GM19372 (cell line): ENCODE measurements around the gene GRIA1.

Experiments used
- ATAC-seq: cut with Tn5 transposase; IDR thresholded peaks from one replicate; pipeline ENCODE4 v1.9.1; 2021; ENCODE audit warnings: mild to moderate bottlenecking, low read depth, moderate library complexity; ENCODE audit not compliant: unreplicated experiment

Gene GRIA1

DNA sequence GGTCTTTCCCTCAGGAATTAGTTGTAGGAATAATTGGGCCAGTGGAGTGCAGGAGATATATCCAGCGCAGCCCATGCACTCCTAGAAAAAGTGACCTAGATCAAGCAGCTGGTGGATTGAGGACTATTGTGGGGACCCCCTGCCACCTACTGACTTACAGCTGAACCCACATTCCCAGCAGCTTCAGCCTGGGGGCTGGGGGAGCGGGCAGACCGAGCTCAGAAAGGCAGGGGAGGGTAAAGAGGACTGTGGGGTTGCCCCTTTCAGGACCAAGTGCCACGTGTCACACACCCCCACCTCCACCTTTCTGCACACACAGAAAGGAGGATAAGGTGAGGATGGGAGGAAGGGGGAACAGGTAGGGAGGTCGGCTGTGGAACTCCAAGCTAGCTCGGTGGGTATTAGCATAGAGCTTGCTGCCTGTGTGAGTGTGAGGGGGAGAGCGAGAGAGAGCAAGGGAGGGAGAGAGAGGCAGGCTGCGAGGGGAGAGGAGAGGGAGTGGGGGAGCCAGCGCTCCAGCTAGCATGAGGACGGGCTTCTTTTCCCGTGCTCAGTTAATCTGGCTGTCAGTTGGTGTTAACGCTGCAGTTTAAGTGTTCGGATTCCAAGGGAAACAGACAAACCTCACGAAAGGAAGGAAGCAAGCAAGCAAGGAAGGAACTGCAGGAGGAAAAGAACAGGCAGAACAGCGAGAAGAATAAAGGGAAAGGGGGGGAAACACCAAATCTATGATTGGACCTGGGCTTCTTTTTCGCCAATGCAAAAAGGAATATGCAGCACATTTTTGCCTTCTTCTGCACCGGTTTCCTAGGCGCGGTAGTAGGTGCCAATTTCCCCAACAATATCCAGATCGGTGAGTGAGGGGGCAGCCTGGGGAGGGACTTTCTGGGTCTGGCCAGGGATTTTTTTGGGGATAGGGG lies at the start of gene GRIA1:
Gene GRIA1, plus strand, starts transcription at position 553 of the 920 bp plus-strand sequence.
- ATAC-seq: no peak

DNA sequence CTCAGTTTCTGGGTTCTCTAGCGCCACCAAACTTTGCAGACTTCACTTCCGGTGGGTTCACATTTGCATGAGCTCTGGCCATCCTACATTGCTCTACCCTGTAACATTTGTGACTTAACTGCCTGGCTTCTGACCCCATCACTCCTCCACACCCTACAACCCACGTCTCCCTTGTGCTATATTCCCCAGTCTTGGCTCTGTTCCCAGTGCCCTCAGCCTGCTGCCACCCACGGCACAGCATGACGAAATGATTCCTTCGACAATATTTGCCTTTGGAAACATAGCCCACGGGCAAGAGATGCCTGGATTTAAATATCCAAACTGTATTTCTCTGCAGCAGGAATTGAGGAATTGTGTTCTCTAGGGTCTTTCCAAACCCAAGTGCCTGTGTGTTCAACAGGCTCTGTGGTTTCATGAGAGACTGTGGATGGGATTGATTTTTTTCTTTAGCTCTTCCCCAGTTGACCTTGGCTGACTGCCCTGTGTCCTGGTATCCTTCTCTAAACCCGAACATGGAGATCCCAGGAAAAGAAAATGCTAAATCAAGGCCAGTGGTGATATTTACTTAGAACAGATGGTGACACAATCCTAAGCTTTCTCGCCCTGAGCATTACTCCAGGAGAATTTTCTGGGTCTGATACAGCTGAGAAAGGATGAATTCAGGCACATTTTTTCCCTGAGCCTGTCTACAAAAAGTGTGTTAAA lies 44.4 kb upstream of the GRIA1 start:
- no peak for ATAC-seq

DNA sequence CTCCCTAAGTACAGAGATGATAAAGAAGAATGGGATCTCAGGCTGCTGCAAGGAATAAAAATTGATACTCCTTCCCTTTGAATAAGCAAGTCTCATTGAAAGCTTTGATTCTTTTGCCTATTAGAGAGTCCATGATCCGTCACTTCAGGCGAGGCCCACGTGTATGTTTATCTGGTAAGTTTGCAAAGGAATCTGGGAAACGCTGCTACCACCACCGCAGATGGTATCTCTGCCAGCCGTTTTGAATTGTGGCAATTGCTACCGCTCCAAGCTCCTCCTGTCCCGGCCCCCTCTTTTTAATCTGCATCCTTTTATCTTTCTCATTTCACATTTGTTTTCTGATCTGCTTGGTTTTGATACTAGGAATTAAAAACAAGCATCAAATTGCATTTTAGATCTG lies 42.9 kb upstream of the GRIA1 start:
- ATAC-seq: no peak

DNA sequence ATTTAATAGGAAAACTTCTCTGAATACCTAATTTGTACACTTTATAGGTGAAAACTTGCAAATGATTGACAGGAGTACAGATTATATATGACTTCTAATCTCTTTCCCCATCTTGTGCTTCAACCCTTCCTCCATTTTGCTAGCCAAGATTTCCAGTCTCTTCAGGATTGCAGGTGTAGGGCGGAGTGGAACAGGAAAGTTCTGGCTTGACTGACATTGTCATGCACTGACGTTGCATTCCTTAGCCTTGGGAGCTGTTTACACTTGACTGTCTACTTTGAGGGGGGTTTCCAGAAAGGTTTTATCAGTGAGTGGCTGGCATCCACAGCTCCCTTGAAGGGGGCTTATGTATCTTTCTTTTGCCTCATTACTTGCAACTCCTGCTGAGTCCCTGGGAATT lies 34.1 kb upstream of the GRIA1 start:
- no peak for ATAC-seq

DNA sequence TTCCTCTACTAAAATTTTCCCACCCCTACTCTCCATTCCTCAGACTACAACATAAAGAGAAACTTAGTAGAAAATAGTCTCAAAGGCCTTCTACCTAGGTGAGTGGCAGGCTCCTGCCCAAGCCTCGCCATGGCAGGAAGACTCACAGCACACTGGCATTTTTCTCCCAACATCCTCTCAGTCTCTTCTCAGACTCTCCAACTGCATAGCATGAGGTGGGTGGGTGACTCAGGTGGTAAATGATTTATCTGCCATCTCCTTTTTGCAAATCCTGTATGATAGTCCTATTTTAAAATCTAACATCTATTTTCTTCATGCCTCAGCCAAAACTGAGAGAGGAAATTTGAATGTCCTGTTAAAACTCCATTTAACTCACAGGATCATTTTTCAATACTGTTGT lies 33.5 kb upstream of the GRIA1 start:
- no peak for ATAC-seq

DNA sequence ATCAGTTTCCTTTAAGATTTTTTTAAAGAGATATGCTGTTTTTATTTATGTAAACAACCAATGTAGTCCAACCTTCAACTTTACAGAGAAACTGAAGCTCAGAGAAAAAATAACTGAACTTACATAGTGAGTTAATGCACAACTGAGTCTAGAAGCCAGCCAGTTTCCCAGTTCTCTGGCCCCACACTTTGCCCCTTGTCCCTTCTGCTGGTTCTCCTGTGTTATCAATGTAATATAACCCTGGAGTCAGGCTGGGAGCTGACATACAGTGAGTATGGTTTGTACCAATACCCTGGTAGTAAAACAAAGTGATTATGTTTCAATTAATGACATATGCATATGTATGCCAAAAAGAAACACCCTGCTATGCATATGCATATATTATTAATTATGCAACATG lies 32.2 kb upstream of the GRIA1 start:
- no peak for ATAC-seq

DNA sequence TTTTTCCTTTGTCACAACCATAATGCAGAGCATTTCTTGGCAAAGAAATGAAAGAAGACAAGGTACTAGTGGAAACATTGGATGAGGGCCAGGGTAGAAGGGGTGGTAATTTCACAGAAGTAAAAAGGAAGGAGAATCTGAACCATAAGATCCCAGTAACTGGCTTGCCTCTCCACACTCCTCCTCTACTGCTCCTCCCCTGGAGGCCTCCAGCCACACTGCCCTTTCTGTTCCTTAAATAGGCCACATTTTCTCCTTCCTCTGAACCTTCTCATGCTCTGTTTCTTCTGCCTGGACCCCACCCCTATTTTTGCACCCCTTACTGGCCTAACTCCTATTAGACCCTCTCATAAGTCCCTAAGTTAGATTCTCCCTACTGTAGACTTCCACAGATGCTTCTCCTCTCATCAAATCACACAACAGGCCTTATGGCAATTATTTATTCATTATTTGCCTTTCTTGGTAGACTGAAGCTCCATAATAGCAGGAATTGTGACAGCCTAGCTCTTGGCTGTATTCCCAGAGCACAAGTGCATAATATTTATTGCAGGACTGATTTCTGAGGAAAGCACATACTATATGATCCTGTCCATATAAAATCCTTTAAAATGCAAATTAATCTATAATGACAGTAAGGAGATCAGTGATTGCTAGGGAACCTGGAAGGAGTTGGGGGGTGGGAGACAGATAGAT lies 31.3 kb upstream of the GRIA1 start:
- no peak for ATAC-seq

DNA sequence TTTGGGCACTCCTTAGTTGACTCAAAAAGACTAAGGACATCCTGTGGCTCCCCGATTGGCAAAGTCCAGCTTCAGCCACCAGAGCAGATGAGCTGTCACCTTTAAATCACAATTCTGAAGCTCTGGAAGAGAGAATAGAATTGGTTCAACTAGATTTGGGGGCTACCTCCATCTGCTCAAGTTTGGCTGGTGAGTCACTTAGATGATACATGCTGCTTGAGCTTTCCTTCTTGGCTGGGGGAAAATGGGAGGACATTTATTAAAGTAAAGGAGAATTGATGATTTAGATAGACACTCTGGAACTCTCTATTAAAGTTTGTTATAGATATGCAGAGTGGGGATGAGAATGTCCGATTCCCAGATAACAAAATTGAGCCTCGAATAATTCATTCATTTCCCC lies 30.0 kb upstream of the GRIA1 start:
- no peak for ATAC-seq

DNA sequence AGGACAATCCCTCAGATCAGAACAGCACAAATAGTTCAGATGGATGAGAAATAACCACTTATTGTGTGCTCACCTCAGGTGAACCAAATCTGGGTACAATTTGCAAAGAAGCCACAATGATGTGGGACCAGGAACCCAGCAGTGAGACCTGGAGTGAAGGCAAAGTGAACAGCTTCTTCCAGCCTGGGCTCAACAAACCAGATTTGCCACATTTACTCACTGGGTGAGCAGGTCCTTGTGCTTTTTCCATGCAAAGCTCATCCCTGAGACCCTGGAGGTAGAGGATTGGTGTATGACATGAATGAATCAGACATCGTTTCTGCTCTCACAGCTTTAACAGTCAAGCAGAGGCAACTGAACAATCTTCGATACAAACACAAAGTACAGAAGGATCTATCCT lies 29.1 kb upstream of the GRIA1 start:
- no peak for ATAC-seq

DNA sequence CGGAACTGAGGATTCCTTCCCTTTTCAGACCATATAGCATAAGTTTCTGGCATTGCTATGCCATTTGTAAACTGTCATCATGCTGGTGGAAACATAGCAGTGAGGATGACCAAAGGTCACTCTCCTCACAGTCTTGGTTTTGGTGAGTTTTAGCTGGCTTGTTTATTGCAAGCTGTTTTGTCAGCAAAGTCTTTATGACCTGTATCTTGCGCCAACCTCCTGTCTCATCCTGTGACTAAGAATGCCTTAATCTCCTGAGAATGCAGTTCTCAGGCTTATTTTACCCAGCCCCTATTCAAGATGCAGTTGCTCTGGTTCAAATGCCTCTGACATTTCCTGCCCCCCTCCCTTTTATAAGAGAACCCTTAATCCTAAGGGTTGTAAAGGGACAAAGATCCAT lies 26.7 kb upstream of the GRIA1 start:
- ATAC-seq: no peak

DNA sequence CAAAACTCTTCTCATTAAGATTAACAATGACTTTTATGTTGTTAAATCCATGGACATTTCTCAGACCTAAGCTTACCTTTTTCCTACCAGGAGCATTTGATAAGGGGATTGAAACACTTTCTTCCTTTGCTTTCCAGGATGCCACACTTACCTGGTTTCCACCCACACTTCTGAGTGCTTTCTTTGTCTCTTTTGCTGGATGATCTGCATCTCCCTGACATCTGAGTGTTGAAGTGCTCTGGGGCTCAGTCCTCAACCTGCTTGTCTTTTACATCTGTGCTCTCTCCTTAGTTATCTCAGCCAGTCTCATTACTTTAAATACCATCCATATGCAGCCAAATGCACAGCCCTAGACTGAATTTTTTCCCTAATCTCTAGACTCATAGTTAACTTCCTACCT lies 22.9 kb upstream of the GRIA1 start:
- ATAC-seq: no peak

DNA sequence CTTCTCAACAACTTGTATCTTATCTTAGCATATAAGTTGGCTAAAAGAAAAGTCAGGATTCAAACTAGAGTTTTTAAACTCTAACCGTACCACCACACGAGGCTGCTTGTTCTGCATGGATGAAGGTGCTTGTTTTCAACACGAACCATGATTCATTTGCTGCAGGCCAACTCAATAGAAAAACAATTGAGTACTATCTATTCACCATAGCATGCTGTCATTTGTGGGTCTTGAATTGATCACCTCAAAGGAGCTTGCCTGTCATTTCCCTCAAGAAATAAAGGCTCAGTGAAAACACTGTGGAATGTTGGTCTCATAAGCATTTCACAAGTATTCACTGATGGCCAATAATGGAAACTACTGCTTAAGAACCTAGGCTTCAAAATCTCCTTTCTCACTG lies 21.0 kb upstream of the GRIA1 start:
- no peak for ATAC-seq

DNA sequence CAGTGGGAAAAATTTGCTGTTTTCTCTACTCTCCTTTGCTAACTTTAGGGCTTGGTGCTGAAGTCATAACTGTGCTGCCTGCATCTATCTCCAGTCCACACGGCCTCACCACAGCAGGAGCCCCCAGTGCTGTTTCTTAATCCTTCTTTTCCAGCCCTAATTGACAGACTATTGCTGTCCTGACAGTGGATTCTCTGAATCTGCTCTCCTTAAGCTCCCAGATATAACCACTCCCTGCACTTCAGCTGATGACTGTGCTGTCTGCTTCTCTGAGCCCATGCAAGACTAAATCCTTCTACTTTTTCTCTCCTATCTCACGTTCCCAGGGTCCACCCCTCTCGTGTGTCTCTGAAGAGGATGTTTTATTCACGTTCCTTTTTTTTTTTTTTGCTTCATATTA lies 19.7 kb upstream of the GRIA1 start:
- ATAC-seq: no peak

DNA sequence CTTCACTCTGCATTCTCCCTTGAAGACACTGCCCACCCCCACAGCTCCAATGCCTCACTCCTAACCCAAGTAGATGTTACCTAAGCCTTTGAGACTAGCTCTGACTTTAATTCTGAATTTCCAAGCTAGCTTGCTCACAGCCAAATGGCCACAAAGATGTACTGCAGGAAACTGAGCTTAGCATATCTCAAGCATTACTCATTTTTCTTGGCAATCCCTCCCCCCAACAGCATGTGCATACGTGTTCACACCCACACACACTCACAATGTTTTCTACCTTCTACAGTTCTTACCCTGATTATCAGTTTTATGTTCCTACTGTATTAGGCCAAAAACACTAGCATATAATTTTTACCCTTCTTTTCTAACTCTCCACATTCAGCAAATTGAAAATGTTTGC lies 13.7 kb upstream of the GRIA1 start:
- ATAC-seq: no peak

DNA sequence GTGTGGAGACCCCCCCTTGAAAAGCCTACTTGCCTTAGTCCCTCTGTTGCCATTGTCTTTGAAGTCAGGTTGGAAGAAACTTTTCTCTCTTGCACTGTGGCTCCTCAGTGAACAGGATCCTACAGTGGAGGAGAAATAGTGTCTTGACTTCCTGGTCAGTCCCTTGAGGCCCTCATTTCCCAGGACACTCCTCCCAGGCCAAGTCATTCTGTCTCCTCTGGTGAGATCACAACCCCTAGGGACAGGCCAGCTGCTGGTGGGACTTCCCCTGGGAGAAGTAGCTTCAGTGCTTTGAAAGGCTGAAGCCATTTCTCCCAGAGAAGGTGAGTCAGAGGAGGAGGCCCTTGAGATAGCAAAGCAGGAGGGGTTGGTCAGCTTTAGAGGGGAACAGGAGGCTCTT lies 10.1 kb upstream of the GRIA1 start:
- ATAC-seq: peak; percentile 53

DNA sequence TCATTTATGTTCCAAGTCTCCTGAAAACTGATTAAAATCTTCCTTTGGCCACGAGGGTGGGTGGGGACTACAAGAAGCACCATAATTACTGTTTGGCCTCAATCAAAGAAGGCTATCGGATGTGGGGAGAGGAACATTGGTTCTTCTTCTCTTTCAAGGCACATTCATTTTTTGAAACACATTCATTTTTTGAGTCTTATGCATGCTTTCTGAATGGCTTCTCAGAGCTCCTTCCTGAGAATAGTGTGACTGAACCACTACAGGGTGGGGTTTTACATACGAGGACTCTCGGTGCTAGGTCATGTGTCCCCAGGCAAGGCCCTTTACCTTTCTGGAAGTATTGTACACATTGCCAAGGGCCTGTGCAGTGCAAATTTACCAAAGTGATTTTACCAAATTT lies 7.0 kb upstream of the GRIA1 start:
- ATAC-seq: no peak

DNA sequence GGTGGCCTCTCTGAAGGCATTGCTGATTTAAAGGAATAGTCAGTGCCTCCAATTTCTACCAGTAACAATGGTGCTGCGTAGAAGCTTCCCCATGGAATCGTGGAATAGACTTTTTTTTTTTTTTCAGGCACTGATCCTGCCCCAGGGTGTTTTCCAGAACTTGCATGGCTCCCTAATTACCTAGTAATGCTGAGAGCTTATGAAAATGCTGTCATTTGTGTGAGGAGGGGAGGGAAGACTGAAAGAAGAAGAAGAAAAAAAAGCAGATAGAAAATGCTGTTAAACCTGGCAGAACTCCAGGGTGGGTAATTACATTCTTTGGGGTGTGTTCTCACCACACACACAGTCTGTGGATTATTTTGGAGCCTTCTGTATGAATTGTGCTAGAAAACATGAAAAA lies 4.8 kb upstream of the GRIA1 start:
- ATAC-seq: no peak

DNA sequence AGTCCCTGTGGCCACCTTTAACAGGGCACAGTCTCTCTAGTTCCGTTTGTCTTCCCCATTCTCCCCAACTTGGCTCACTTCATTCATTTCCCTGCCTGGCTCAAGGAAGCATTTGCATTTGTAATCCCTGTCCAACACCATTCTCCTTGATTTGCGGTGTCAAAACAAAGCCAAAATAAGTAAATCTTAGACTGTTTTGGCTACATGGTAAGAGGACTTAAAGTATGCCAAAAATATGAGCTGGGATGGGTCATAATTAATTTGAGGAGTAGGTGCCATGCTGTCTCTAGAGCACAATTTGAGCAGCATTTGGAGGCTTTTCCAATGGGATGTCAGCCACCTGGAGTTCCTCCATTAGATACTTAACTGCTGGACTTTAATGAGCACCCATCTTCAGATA lies 3.7 kb upstream of the GRIA1 start:
- no peak for ATAC-seq

DNA sequence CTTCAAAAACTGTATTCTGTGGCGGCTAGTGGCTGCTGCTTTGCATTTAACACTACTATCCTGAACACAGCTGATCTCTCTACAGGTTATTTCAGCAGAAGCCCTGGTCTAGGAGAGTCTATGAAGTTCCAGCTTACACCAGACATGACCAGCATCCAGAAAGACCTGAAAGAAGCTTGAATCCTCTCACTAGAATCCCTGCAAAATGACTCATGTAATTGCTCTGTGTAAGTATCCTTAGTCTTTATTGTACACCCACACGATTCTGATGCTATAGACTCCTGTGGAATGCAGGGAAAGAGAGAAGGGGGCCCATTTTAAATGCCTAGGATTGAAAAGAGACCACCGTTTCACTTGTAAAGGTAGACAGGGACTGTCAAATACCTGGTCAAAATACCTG lies 859 bp upstream of the GRIA1 start:
- ATAC-seq: no peak

DNA sequence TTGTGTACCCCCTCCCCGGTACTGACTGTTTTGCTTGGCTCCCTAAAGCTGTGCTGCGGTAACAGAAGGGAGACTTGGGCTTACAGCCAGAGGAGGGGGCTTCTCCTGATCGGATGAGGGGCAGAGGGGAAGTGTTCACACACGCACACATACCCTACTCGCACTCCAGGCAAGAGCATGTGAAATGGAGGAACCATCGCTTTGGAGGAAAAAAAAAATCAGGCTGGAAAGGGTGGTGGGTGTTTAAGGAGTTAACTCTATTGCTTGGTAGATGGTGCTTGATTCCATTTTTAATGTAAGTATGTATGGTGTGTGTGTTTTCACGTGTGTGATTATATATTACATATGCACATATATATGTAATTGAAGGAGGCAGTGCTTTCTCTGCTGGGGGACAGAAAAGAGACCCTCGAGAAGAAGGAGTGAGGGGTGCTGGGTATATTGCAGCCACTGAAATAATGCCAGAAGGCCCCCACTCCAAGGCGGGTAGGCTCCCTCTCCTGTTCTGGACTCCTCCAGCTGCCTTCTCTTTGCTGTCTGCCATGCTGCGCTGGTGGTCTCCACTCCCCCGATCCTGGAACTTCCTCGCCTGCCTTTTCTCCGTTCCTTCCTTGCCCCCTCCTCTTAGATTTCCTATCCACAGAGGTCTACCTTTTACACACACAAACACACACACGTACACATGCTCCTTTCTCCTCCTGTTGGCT lies 721 bp downstream of the GRIA1 start:
- no peak for ATAC-seq

DNA sequence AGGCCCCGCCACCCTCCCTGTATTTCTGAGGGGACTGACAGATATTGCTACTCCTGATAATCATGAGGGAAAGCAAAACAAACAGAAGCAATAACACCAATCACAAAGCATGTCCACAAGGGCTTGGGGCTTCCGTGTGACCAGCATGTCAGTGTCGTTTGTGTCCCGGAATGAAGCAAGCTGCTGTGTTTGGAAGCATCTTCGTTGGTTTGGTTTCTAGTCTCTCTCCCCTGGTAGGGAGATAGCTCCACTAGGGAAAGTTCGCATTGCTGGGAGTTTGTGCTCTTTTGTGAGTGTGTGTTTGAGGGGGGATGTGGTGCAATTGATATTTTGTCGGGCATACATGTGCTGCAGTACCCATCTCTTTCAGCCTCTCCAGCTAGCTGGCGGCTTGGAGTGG lies 1.4 kb downstream of the GRIA1 start:
- no peak for ATAC-seq
